ENCODE measurements around the gene PTPRT. TPM values are rescaled to one million over a fixed set of nuclear protein-coding genes. Genes with fewer than 3 reads are reported as not detected.

Gene PTPRT
- total and polyA plus RNA-seq, 2 donors (not counting 1 experiment from before 2014, with no cell fraction given) = not detected

DNA sequence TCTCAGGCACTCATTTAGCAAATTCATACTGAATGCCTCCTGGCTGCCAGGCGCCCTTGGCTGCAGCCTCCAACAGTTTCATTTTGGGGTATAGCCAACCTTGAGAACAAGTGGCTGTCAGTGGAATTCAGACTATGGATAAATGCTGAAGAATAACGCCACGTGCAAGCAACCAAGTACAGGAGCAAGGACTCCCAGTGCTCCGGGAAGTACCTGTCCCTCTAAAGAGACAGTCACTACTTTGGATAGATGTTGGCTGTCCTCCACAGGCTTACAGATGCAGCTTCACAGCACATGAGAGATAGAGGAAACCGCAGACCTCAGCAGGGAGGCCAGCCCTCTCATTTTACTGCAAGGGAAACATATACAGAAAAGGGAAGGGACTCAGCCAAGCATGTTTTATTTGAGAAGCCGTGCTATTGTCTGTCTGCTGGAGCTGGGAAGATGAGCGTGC is 658.2 kb downstream of the PTPRT start:
- no peak for TF ChIP-seq CTCF (conservative IDR thresholded peaks at IDR 0.05 in 1 of 2, IDR thresholded peaks at IDR 0.05 in 1 of 2; ENCODE audit: low read depth in 1 of 2, low read length in 2 of 2)
- TF ChIP-seq EZH2 (IDR thresholded peaks at IDR 0.05; ENCODE audit: low read length, missing control alignments) = no peak
- Histone ChIP-seq H3K27ac (ENCODE audit: insufficient read depth, low read length) (no peak overlapping the region), H3K9me3 (ENCODE audit: control insufficient read depth, insufficient read depth, low read depth, low read length) (no peaks in the 10 kb centered on the region), H4K20me1 (ENCODE audit: control insufficient read depth, extremely low read depth, insufficient read depth, low read length) (no peaks in the 10 kb centered on the region), H3K4me3 (replicated peaks in 1 of 4; ENCODE audit: control extremely low read depth in 1 of 4, insufficient read depth in 1 of 4, low read depth in 3 of 4, low read length in 4 of 4) (no peak overlapping the region), H3K27me3 (ENCODE audit: control insufficient read depth, insufficient read depth, low read length) (no peaks in the 10 kb centered on the region), H2AFZ (ENCODE audit: low read length) (no peak overlapping the region), H3K4me1 (ENCODE audit: control insufficient read depth, extremely low read depth, insufficient read depth, low read length) (no peaks in the 10 kb centered on the region), H3K79me2 (ENCODE audit: control insufficient read depth, insufficient read depth, low read length) (no peaks in the 10 kb centered on the region), H3K36me3 (ENCODE audit: control insufficient read depth, insufficient read depth, low read length) (no peaks in the 10 kb centered on the region), H3K4me2 (ENCODE audit: extremely low read depth, insufficient read depth, low read length) (no peak overlapping the region), H3K9ac (ENCODE audit: insufficient read depth, low read length) (no peak overlapping the region)
- DNase-seq (ENCODE audit: low read depth in 2 of 2) = no peak

DNA sequence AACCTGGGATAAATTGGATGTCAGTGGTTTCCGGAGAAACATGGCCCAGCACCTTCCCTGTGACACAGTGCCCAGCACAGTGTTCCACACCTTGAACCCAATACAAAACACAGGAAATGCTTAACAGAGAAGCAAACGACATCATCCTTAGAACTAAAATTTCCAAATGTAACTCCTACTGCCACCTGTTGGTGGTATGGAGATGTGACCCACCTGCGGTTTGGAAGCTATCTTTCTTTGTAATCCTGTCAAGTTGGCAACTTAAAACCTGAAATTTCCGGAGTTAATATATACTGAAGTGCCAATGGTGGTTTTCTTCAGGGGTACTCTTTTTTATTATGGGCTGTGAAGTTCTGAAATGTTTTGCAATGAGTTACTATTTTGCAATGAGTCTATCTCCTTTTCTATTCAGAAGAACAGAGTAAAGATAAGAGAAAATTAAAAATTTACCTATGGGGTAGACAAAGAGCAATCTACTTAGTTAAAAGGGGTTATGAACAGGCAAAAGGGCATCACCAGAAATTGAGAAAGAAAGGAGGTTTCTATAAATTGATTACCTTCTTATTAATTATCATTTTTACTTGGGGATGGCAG is 658.8 kb downstream of the PTPRT start:
- Histone ChIP-seq H3K36me3 (ENCODE audit: control insufficient read depth, insufficient read depth, low read length) (no peaks in the 10 kb centered on the region), H3K9me3 (ENCODE audit: control insufficient read depth, insufficient read depth, low read depth, low read length) (no peaks in the 10 kb centered on the region), H3K4me3 (replicated peaks in 1 of 4; ENCODE audit: control extremely low read depth in 1 of 4, insufficient read depth in 1 of 4, low read depth in 3 of 4, low read length in 4 of 4) (no peak overlapping the region), H3K79me2 (ENCODE audit: control insufficient read depth, insufficient read depth, low read length) (no peaks in the 10 kb centered on the region), H2AFZ (ENCODE audit: low read length) (no peak overlapping the region), H3K4me1 (ENCODE audit: control insufficient read depth, extremely low read depth, insufficient read depth, low read length) (no peaks in the 10 kb centered on the region), H3K27me3 (ENCODE audit: control insufficient read depth, insufficient read depth, low read length) (no peaks in the 10 kb centered on the region), H4K20me1 (ENCODE audit: control insufficient read depth, extremely low read depth, insufficient read depth, low read length) (no peaks in the 10 kb centered on the region), H3K9ac (ENCODE audit: insufficient read depth, low read length) (no peak overlapping the region), H3K27ac (ENCODE audit: insufficient read depth, low read length) (no peak overlapping the region), H3K4me2 (ENCODE audit: extremely low read depth, insufficient read depth, low read length) (no peak overlapping the region)
- peak in 1 of 2 donors; percentile 21 for TF ChIP-seq CTCF (conservative IDR thresholded peaks at IDR 0.05 in 1 of 2, IDR thresholded peaks at IDR 0.05 in 1 of 2; ENCODE audit: low read depth in 1 of 2, low read length in 2 of 2)
- TF ChIP-seq EZH2 (IDR thresholded peaks at IDR 0.05; ENCODE audit: low read length, missing control alignments) = no peak
- no peak for DNase-seq (ENCODE audit: low read depth in 2 of 2)

GRCh38 chr20:42530191-42530590 is 659.5 kb downstream of the PTPRT start:
- Histone ChIP-seq H3K36me3 (ENCODE audit: control insufficient read depth, insufficient read depth, low read length) (no peaks in the 10 kb centered on the region), H3K79me2 (ENCODE audit: control insufficient read depth, insufficient read depth, low read length) (no peaks in the 10 kb centered on the region), H4K20me1 (ENCODE audit: control insufficient read depth, extremely low read depth, insufficient read depth, low read length) (no peaks in the 10 kb centered on the region), H3K4me2 (ENCODE audit: extremely low read depth, insufficient read depth, low read length) (no peak overlapping the region), H3K4me3 (replicated peaks in 1 of 4; ENCODE audit: control extremely low read depth in 1 of 4, insufficient read depth in 1 of 4, low read depth in 3 of 4, low read length in 4 of 4) (no peak overlapping the region), H3K9me3 (ENCODE audit: control insufficient read depth, insufficient read depth, low read depth, low read length) (no peaks in the 10 kb centered on the region), H3K27ac (ENCODE audit: insufficient read depth, low read length) (no peak overlapping the region), H3K4me1 (ENCODE audit: control insufficient read depth, extremely low read depth, insufficient read depth, low read length) (no peaks in the 10 kb centered on the region), H2AFZ (ENCODE audit: low read length) (no peak overlapping the region), H3K27me3 (ENCODE audit: control insufficient read depth, insufficient read depth, low read length) (no peaks in the 10 kb centered on the region), H3K9ac (ENCODE audit: insufficient read depth, low read length) (no peak overlapping the region)
- DNase-seq (ENCODE audit: low read depth in 2 of 2) = no peak
- no peak for TF ChIP-seq CTCF (conservative IDR thresholded peaks at IDR 0.05 in 1 of 2, IDR thresholded peaks at IDR 0.05 in 1 of 2; ENCODE audit: low read depth in 1 of 2, low read length in 2 of 2)
- no peak for TF ChIP-seq EZH2 (IDR thresholded peaks at IDR 0.05; ENCODE audit: low read length, missing control alignments)
